SIG-M5 (cell line): ENCODE results near the gene GOLGA5.
"Not testable (repeated sequence)": the region's sequence is repeated elsewhere in the genome, so short reads cannot be mapped to it uniquely, and the experiment has no call there.

ENCODE experiments used
- DNase-seq: peaks from one replicate; lab custom pipeline; 2025; lab: John Stamatoyannopoulos, UW

GOLGA5 gene

DNA sequence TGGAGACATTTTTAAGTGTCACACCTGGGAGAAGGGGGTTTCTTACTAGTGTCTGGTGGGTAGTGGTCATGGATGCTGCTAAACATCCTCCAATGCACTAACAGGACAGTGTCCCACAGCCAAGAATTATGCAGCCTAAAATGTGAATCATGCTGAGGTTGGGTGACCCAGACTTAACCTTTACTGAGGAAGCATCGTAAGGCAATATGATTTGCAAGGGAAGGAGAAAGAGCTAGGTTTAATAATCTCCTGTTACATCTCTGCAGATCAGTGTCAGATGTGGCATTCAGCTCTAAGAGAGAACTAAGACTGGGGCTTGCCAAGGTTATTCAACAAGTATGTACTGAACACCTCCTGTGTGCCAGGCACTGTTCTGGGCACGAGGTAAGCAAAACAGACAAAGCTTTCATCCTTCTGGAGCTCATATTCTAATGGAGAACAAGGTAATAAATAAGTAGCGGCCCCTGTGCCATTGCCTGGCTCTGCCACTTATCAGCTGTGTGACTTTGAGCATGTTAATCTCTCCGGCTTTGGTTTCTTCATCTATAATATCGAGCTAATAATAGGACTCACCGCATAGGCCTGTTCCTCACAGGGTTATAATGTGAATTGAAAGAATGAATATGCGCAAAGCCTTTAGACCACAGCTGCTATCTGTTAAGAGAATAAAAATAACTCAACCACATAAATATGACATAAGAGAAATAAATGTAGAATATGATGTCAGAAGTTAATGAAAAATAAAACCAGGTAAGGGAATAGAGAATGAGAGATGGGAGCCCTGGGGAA is 13.5 kb upstream of the GOLGA5 start:
- no peak for DNase-seq

DNA sequence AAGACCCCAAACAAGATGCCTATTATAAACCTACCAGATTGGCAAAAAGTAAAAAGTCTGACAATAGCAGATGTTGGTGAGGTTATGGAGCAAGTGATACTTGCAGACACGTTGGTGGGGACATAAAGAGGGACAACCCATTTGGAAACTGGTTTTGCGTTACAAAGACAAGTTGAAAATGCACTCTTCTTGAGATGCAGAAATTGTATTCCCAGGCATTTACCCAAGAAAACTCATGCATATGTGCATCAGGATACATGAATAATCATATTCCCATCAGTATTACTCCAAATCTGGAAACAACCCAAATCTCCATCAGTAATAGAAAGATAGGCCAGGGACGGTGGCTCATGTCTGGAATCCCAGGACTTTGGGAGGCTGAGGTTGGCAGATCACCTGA is 12.8 kb upstream of the GOLGA5 start:
- DNase-seq, result no peak

- DNase-seq, result peak; percentile 8
Measured at GRCh38 chr14:92783813-92784431, 10.2 kb upstream of the GOLGA5 start.

GRCh38 chr14:92785667-92786426 is 8.3 kb upstream of the GOLGA5 start:
- DNase-seq, result no peak

- DNase-seq, result no peak
Measured at GRCh38 chr14:92786427-92786756, 7.7 kb upstream of the GOLGA5 start.

GRCh38 chr14:92787554-92787953 is 6.6 kb upstream of the GOLGA5 start:
- no peak for DNase-seq

- no peak for DNase-seq
Measured at GRCh38 chr14:92789457-92790089, 4.5 kb upstream of the GOLGA5 start.

GRCh38 chr14:92792885-92793284 is 1.2 kb upstream of the GOLGA5 start:
- no peak for DNase-seq

- DNase-seq, result no peak
Measured at GRCh38 chr14:92794547-92794941, 439 bp downstream of the GOLGA5 start.

DNA sequence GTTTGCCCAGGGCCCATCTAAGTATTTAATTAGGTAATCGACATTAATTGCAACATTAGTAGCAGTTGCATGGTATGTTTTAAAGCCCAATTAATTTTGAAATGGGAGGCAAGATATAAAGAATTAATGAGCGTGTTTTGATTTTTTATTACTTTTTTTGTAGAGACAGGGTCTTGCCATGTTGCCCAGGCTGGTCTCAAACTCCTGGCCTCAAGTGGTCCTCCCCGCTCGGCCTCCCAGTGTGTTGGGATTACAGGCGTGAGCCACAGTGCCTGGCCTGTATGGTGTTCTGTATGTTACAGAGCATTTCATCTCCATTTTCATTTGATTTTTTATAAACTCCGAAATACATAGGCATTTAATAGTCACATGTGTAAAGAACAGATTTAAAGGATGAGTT is 856 bp downstream of the GOLGA5 start:
- DNase-seq, result no peak

GRCh38 chr14:92797935-92798653 is 4.0 kb downstream of the GOLGA5 start:
- no peak for DNase-seq

DNA sequence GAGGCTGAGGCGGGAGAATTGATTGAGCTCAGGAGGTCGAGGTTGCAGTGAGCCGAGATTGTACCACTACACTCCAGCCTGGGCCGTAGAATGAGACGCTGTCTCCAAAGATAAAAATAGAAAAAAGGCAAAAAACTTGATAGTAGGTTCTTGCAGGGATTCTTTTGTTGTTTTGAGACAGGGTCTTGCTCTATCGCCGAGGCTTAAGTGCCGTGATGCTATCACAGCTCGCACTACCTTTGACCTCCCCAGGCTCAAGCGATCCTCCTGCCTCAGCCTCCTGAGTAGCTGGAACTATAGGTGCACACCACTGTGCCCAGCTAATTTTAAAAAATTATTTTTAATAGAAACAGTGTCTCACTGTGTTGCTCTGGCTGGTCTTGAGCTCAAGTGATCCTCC is 4.7 kb downstream of the GOLGA5 start:
- no peak for DNase-seq

DNA sequence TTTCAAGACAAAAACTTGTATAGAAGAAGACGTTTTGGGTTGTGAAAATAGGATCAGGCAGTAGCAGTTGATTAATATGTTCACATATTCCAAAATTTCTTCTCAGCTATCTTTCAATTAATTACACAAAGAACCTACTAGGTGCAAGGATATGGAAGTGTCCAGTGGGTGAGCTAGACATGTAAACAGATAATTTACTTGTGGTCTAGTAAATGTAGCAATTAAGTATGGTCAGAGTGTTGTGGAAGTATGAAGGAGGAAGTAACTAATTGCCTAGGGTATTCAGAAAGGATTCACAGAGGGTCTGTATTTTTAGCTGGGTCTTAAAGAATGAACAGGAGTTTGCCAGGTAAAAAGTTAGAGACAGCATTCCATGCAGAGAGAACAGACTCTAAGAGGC is 5.9 kb downstream of the GOLGA5 start:
- DNase-seq, result no peak

DNA sequence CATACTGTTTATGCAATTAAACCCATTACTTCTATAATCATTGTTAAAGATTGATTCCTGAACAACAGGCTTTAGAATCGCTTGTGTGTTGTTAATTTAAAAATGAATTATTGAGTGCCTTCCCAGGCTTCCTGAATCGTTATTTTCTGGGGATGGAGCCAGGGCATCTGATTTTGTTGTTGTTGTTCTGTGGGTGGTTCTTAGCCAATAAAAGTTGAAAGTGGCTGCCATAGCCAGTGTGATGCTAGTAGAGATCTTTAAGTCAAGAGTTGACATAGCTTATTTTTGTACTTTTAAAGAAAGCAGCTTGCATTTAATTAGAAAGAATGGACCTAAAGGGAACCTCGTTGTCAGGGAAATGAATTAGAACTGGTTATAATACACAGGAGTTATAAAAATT is 6.4 kb downstream of the GOLGA5 start:
- no peak for DNase-seq

GRCh38 chr14:92801917-92802316 is 7.8 kb downstream of the GOLGA5 start:
- DNase-seq, result no peak

- no peak for DNase-seq
Measured at GRCh38 chr14:92802678-92803077, 8.6 kb downstream of the GOLGA5 start.

DNA sequence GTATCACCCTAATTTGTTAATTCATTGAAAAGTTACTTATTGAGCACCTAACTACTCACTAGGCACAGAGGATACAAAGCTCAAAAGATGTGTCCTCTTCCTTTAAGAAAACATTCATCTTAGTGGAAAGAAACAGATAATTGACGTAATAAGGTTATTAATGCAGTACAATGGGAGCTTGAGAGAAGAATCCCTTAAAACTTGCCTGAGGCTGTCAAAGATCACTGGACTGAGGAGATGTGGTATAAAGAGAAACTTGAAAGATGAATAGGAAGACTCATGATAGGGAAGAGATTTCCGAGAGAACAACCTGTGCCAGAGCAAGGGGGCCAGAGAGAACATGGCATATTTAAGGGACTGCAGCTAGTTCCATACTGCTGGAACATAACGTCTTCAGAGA is 19.1 kb downstream of the GOLGA5 start:
- DNase-seq, result no peak

DNA sequence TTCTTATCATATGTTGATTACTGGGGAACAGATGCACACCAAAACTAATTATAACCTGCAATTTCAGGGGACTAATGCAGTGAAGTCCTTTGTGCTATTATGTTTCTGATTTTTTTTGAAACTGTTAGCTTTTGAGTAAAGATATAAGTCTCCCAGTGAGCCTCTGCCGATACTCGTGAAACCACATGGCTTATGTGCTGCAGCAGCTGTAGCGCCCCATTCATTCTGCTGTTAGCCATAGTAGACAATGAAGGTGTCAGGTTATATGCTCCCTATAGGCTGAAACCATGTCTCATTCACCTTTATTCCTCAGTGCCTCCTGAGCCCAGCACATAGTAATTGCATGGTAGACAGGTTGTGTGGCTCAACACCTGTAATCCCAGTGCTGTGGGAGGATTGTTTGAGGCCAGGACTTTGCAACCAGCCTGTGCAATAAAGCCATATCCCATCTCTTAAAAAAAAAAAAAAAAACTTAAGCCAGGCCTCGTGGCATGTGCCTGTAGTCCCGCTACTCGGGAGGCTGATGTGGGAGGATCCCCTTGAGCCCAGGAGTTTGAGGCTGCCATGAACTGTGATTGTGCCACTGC is 25.0 kb downstream of the GOLGA5 start:
- DNase-seq, result no peak

GRCh38 chr14:92819680-92820535 is 25.8 kb downstream of the GOLGA5 start:
- DNase-seq, result not testable (repeated sequence)

GRCh38 chr14:92820536-92820840 is 26.4 kb downstream of the GOLGA5 start:
- DNase-seq, result not testable (repeated sequence)

GRCh38 chr14:92830902-92831301 is 36.8 kb downstream of the GOLGA5 start:
- no peak for DNase-seq
